K562 (cell line): ENCODE measurements around the gene MAP1LC3B. TPM values are rescaled to one million over a fixed set of nuclear protein-coding genes. Genes with fewer than 3 reads are reported as not detected.

Source experiments
- ATAC-seq: fragments of 200-7000 bp; cut with Tn5 transposase; 3 replicates; pipeline ENCODE4 v1.9.1; 2020; ENCODE audit warnings: moderate library complexity
- BruUV-seq: library from RNA; stranded (reverse); fragments of 400-500 nt; replicated peaks from 2 replicates; lab custom pipeline; 2021; lab: Mats Ljungman, UMichigan
- CTCF ChIA-PET: fragments of 300-600 bp; formaldehyde crosslinking; extraction: SDS; loops from one replicate; lab custom pipeline; 2021; ENCODE audit warnings: low intra/inter-chr PET ratio; lab: Yijun Ruan, JAX
- POLR2A ChIA-PET: fragments of 300-600, 350-650 bp; sonication (Branson Sonifier 250); formaldehyde crosslinking; extraction: SDS; loops from one replicate; lab custom pipeline; 2021; ENCODE audit warnings: antibody characterized with exemption, inconsistent platforms; lab: Yijun Ruan, JAX
- DNase-seq, 4 experiments: peaks; one replicate each; pipeline versions ENCODE4 v3.0.0 to v3.0.0-alpha.2; 2011 to 2018; ENCODE audit warnings: low spot score in 3 of 4, mixed read lengths in 3 of 4; ENCODE audit errors: extremely low read depth in 1 of 4
- FAIRE-seq: peaks from 2 replicates; lab custom pipeline; 2011; peaks lifted over from hg19 to GRCh38; lab: Jason Lieb, UNC
- H2AFZ ChIP-seq: 2 replicates; pipeline ENCODE4 v1.6.0; 2011; ENCODE audit warnings: low read depth, low read length, control low read depth, inconsistent platforms
- H3K27ac ChIP-seq: fragments of 200-600 bp; 3 replicates; pipeline ENCODE4 v1.8.0; 2011; ENCODE audit warnings: low read depth, mild to moderate bottlenecking, control low read depth, inconsistent platforms, low read length, moderate library complexity, mixed read lengths; ENCODE audit errors: extremely low read depth
- H3K27me3 ChIP-seq, 2 experiments: fragments of 300-600 bp in 1 of 2; 2 replicates in 1 of 2; 3 replicates in 1 of 2; pipeline versions ENCODE4 v1.6.0 to v1.8.0; 2011; ENCODE audit warnings: inconsistent platforms in 2 of 2, low read length in 2 of 2, mild to moderate bottlenecking in 1 of 2, mixed read lengths in 1 of 2, moderate library complexity in 1 of 2; ENCODE audit not compliant: control insufficient read depth in 2 of 2, insufficient read depth in 2 of 2
- H3K36me3 ChIP-seq: fragments of 300-600 bp; 3 replicates; pipeline ENCODE4 v1.8.0; 2011; ENCODE audit warnings: mild to moderate bottlenecking, low read length, inconsistent platforms; ENCODE audit not compliant: control insufficient read depth, insufficient read depth
- H3K4me1 ChIP-seq, 2 experiments: fragments of 200-600 bp in 1 of 2; replicated peaks in 1 of 2; 2 replicates in 1 of 2; 3 replicates in 1 of 2; pipeline versions ENCODE4 v1.5.1 to v1.8.0; 2011; ENCODE audit warnings: inconsistent platforms in 2 of 2, low read length in 2 of 2, mild to moderate bottlenecking in 1 of 2, mixed read lengths in 1 of 2, moderate library complexity in 1 of 2; ENCODE audit not compliant: control insufficient read depth in 2 of 2, insufficient read depth in 2 of 2
- H3K4me2 ChIP-seq: 2 replicates; pipeline ENCODE4 v1.6.1; 2011; ENCODE audit warnings: low read length, control low read depth, inconsistent platforms, mixed read lengths; ENCODE audit not compliant: insufficient read depth
- H3K4me3 ChIP-seq: fragments of 200-600 bp; sonication (generic), shearing (Covaris generic); 2 replicates; pipeline ENCODE4 v1.5.1; 2016; ENCODE audit warnings: control low read depth, inconsistent platforms
- H3K79me2 ChIP-seq: fragments of 200-600 bp; 3 replicates; pipeline ENCODE4 v1.8.0; 2011; ENCODE audit warnings: low read length, inconsistent platforms; ENCODE audit not compliant: control insufficient read depth, insufficient read depth
- H3K9ac ChIP-seq, 2 experiments: 2 replicates each; pipeline versions ENCODE4 v1.6.0 to v1.6.1; 2011; ENCODE audit warnings: low read depth in 2 of 2, low read length in 2 of 2, control low read depth in 1 of 2, inconsistent platforms in 1 of 2, mild to moderate bottlenecking in 1 of 2, mixed read lengths in 1 of 2; ENCODE audit not compliant: insufficient read depth in 1 of 2
- H3K9me1 ChIP-seq: one replicate; pipeline ENCODE4 v1.6.0; 2011; ENCODE audit warnings: inconsistent platforms, mild to moderate bottlenecking, low read length, moderate library complexity; ENCODE audit not compliant: control insufficient read depth, insufficient read depth
- H3K9me3 ChIP-seq: replicated peaks from 2 replicates; pipeline ENCODE4 v1.5.1; 2011; ENCODE audit warnings: low read depth, low read length, inconsistent platforms; ENCODE audit not compliant: control insufficient read depth, insufficient read depth
- H4K20me1 ChIP-seq: replicated peaks from 2 replicates; pipeline ENCODE4 v1.6.1; 2011; ENCODE audit warnings: low read length, inconsistent platforms, mixed read lengths; ENCODE audit not compliant: control insufficient read depth, insufficient read depth
- AFF1 ChIP-seq, 2 experiments: fragments of 450-650 bp; IDR thresholded peaks; 2 replicates each; pipeline ENCODE4 v1.6.1; 2018; ENCODE audit warnings: mild to moderate bottlenecking in 2 of 2, low read depth in 1 of 2; ENCODE audit not compliant: partially characterized antibody in 2 of 2
- CBFA2T2 ChIP-seq: fragments of 450-650 bp; conservative IDR thresholded peaks from 2 replicates; pipeline ENCODE4 v1.6.1; 2017; ENCODE audit warnings: mild to moderate bottlenecking
- CBFA2T3 ChIP-seq: fragments of 450-650 bp; IDR thresholded peaks from 2 replicates; pipeline ENCODE4 v1.6.1; 2017
- CTBP1 ChIP-seq: fragments of 450-650 bp; IDR thresholded peaks from 2 replicates; pipeline ENCODE4 v1.6.1; 2016; ENCODE audit warnings: borderline replicate concordance
- GATA2 ChIP-seq: sonication (generic); formaldehyde crosslinking; IDR thresholded peaks from 2 replicates; pipeline ENCODE4 v1.4.0; 2020; ENCODE audit warnings: mild to moderate bottlenecking, missing genetic modification reagents
- MAZ ChIP-seq, 2 experiments: fragments of 450-650 bp in 1 of 2; sonication (generic) in 1 of 2; formaldehyde crosslinking; IDR thresholded peaks in 1 of 2; conservative IDR thresholded peaks in 1 of 2; 2 replicates each; pipeline versions ENCODE4 v1.4.0 to v1.5.0; 2020; ENCODE audit warnings: mild to moderate bottlenecking in 1 of 2, missing genetic modification reagents in 1 of 2
- MTA2 ChIP-seq: fragments of 450-650 bp; IDR thresholded peaks from 2 replicates; pipeline ENCODE4 v1.6.1; 2016; ENCODE audit warnings: low read depth
- SMARCA4 ChIP-seq: fragments of 450-650 bp; IDR thresholded peaks from 2 replicates; pipeline ENCODE4 v1.6.1; 2016
- SOX6 ChIP-seq: fragments of 450-650 bp; IDR thresholded peaks from 2 replicates; pipeline ENCODE4 v1.6.1; 2014; ENCODE audit warnings: mild to moderate bottlenecking
- TAL1 ChIP-seq: fragments of 450-650 bp; IDR thresholded peaks from 2 replicates; pipeline ENCODE4 v1.6.1; 2016; ENCODE audit warnings: mild to moderate bottlenecking
- TEAD4 ChIP-seq, 2 experiments: sonication (generic) in 1 of 2; formaldehyde crosslinking in 1 of 2; IDR thresholded peaks; 2 replicates each; pipeline versions ENCODE4 v1.6.1 to v1.8.0; 2012 to 2022; ENCODE audit warnings: borderline replicate concordance in 1 of 2, inconsistent platforms in 1 of 2, low read length in 1 of 2, mild to moderate bottlenecking in 1 of 2, missing genetic modification reagents in 1 of 2
- THRA ChIP-seq: fragments of 450-650 bp; IDR thresholded peaks from 2 replicates; pipeline ENCODE4 v1.6.1; 2017; ENCODE audit warnings: mild to moderate bottlenecking, moderate library complexity
- YY1 ChIP-seq, 3 experiments: IDR thresholded peaks; 2 replicates each; pipeline ENCODE4 v1.6.1; 2011; ENCODE audit warnings: low read length in 2 of 3, mild to moderate bottlenecking in 2 of 3, moderate library complexity in 2 of 3, borderline replicate concordance in 1 of 3, control low read depth in 1 of 3, low read depth in 1 of 3; ENCODE audit not compliant: insufficient read depth in 3 of 3, insufficient replicate concordance in 2 of 3, control insufficient read depth in 1 of 3, insufficient read length in 1 of 3; ENCODE audit errors: extremely low read depth in 1 of 3
- ZNF277 ChIP-seq: fragments of 250-450 bp; sonication (Bioruptor Pico); IDR thresholded peaks from 2 replicates; pipeline ENCODE4 v1.8.0; 2022; ENCODE audit warnings: inconsistent platforms, mild to moderate bottlenecking, moderate library complexity, borderline replicate concordance
- ZNF696 ChIP-seq: fragments of 250-450 bp; sonication (Bioruptor Pico); conservative IDR thresholded peaks from 2 replicates; pipeline ENCODE4 v1.4.0; 2020; ENCODE audit warnings: mild to moderate bottlenecking, moderate library complexity
- WGBS: fragments of 100-300 bp; shearing (Covaris generic); methylation state at CpG from one replicate; pipeline ENCODE4 v1.1.6; 2016; ENCODE audit warnings: low coverage, mixed read lengths; ENCODE audit not compliant: insufficient coverage; ENCODE audit errors: missing lambda C conversion rate; 5-methylcytosine and 5-hydroxymethylcytosine counted together
- in situ Hi-C: fragments of 300-500 bp; cut with MboI; formaldehyde crosslinking; loops from 4 replicates; pipeline ENCODE4 v1.15.0; 2018; ENCODE audit warnings: inconsistent platforms, mixed read lengths
- intact Hi-C: fragments of 100-400 bp; cut with micrococcal nuclease; formaldehyde crosslinking; loops from 2 replicates; pipeline ENCODE4 v1.14.2; 2022
- polyA plus RNA-seq, 8 experiments: library from polyadenylated mRNA; depleted of rRNA in 4 of 8; stranded (reverse) in 5 of 8; unstranded in 3 of 8; fragments of >200 nt; fragmentation: Nextera tagmentation in 2 of 8; fragmentation: Illumina TruSeq in 1 of 8; extraction: Ambion mirVana in 2 of 8; extraction: Trizol in 1 of 8; gene quantifications; 2 replicates each; pipeline versions ENCODE4 v1.2.1 to v1.2.3, GENCODE V29; 2011 to 2014; ENCODE audit warnings: inconsistent platforms in 1 of 8, missing spikeins in 1 of 8
- total RNA-seq, 7 experiments: library from RNA; depleted of rRNA in 6 of 7; stranded (reverse); fragments of >200 nt in 6 of 7; fragmentation: Illumina TruSeq in 2 of 7; extraction: Trizol in 2 of 7; gene quantifications; 2 replicates each; pipeline versions ENCODE4 v1.2.1 to v1.2.3, GENCODE V29; 2011 to 2021; ENCODE audit warnings: low replicate concordance in 1 of 7

MAP1LC3B gene
- total and polyA plus RNA-seq, 9 of the 15 experiments (the other 6 are each of a cell fraction or from before 2014, with no cell fraction given) = 16.0 to 81.5 (median 36.7) TPM

GRCh38 chr16:87376660-87377059 is 15.5 kb upstream of the MAP1LC3B start:
- in situ Hi-C loops (no loop called here), intact Hi-C loops (no loop called here)
- Histone ChIP-seq H3K4me3 (no peak overlapping the region), H3K27ac (peak overlapping the region; percentile 45), H4K20me1 (peaks cover 4% of the 10 kb centered on the region; the same call in 1 of the 2 replicates), H2AFZ (no peak overlapping the region), H3K4me2 (peak overlapping the region; percentile 55), H3K36me3 (peaks cover 31% of the 10 kb centered on the region; the same call in 2 of the 3 replicates), H3K9me3 (no peaks in the 10 kb centered on the region), H3K79me2 (peaks cover 87% of the 10 kb centered on the region), H3K9ac (peak overlapping the region; percentile 33 to 69; a peak in 3 of 4 replicates), H3K27me3 (no peaks in the 10 kb centered on the region), H3K9me1 (no peaks in the 10 kb centered on the region), H3K4me1 (peaks cover 15 to 28% of the 10 kb centered on the region in 2 experiments; a peak in 4 of 5 replicates)
- ATAC-seq = peak; percentile 90
- DNase-seq = peak; percentile 52 to 73 (median 61)
- no TSS peak for BruUV-seq
- CTCF ChIA-PET = no interaction called here
- peak; percentile 91 for FAIRE-seq
- 4% methylated on average over 6 of the region's 6 CpGs for WGBS
- POLR2A ChIA-PET = interaction anchor here (0.6 to 2.1 kb wide), 3 partner anchors 12 to 59 kb away, joined by 3 to 5 read pairs (median 3); partner anchors contain the start of gene C16orf95
- TF ChIP-seq TAL1 = peak; percentile 66
- TF ChIP-seq AFF1 (IDR thresholded peaks at IDR 0.05; ENCODE audit: low read depth in 1 of 2, partially characterized antibody in 2 of 2) = no peak
- peak in 1 of 3 experiments; percentile 25 for TF ChIP-seq YY1 (IDR thresholded peaks at IDR 0.05; ENCODE audit: borderline replicate concordance in 1 of 3, control insufficient read depth in 1 of 3, extremely low read depth in 1 of 3, insufficient read depth in 3 of 3, insufficient read length in 1 of 3, insufficient replicate concordance in 2 of 3, low read depth in 1 of 3, low read length in 2 of 3)
- peak; percentile 32; the same call in 1 of the 2 replicates for TF ChIP-seq MTA2
- peak; percentile 65 for TF ChIP-seq SMARCA4
- peak; percentile 55 for TF ChIP-seq CBFA2T2
- TF ChIP-seq GATA2 (CRISPR knock-in tag) = peak; percentile 35; the same call in 1 of the 2 replicates
- TF ChIP-seq SOX6 = peak; percentile 35
- TF ChIP-seq MAZ (CRISPR knock-in tag; conservative IDR thresholded peaks at IDR 0.05 in 1 of 2, IDR thresholded peaks at IDR 0.05 in 1 of 2) = 0 out of 4 replicates have a peak, but pooled peaks of 1 of the 2 experiments have one; percentile 16
- no peak for TF ChIP-seq ZNF277 (CRISPR knock-in tag)
- peak; percentile 79 for TF ChIP-seq CBFA2T3
- TF ChIP-seq ZNF696 (CRISPR knock-in tag) = no peak
- TF ChIP-seq TEAD4 (IDR thresholded peaks at IDR 0.05; ENCODE audit: low read length) = peak; percentile 37; the same call in 1 of the 2 replicates
- no peak for TF ChIP-seq TEAD4 (CRISPR knock-in tag; IDR thresholded peaks at IDR 0.05; ENCODE audit: borderline replicate concordance)
- TF ChIP-seq THRA = no peak
- peak; percentile 12; the same call in 1 of the 2 replicates for TF ChIP-seq CTBP1
